ENCODE measurements around the gene TEX52. TPM values are rescaled to one million over a fixed set of nuclear protein-coding genes. Genes with fewer than 3 reads are reported as not detected.
A peak's percentile ranks its signal among the peaks of the same experiment; 100 is the strongest.

The TEX52 gene
- total RNA-seq, 1 experiment from 2014 or later, result not detected

- CTCF ChIA-PET, result no interaction called here
- H3K4me2 ChIP-seq (ENCODE audit: low read length), result no peak overlapping the region
- H3K9ac ChIP-seq (ENCODE audit: low read length), result no peak overlapping the region
- intact Hi-C loops (cut with micrococcal nuclease), result no loop called here
- no TSS peak for BruUV-seq (replicated peaks)
- no peaks in the 10 kb centered on the region for H3K27me3 ChIP-seq (ENCODE audit: insufficient read depth, low read length)
- H4K20me1 ChIP-seq (ENCODE audit: insufficient read depth), result no peaks in the 10 kb centered on the region
- H3K9me3 ChIP-seq (ENCODE audit: control insufficient read depth in 1 of 2, insufficient read depth in 1 of 2, low read depth in 1 of 2, low read length in 2 of 2), result no peaks in the 10 kb centered on the region
- no peaks in the 10 kb centered on the region for H3K36me3 ChIP-seq (ENCODE audit: control insufficient read depth in 1 of 2, insufficient read depth in 2 of 2, low read length in 2 of 2)
- H2AFZ ChIP-seq (ENCODE audit: low read depth, low read length, poor library complexity, severe bottlenecking), result no peak overlapping the region
- DNase-seq (ENCODE audit: low read depth, low spot score) (no peak), ATAC-seq (no peak)
- no peaks in the 10 kb centered on the region for H3K9me2 ChIP-seq (ENCODE audit: insufficient read depth)
- POLR2A ChIA-PET, result interaction anchor here (1.1 kb wide), 1 partner anchor 11 kb away, joined by 4 read pairs; the partner anchor contains the start of gene TULP3
- peaks cover 74% of the 10 kb centered on the region for H3K79me2 ChIP-seq (ENCODE audit: insufficient read depth, low read length)
- RAD21 ChIA-PET (ENCODE audit: low non-redundant PET in 1 of 2, low total read pairs in 2 of 2, uncharacterized antibody in 2 of 2, unreplicated experiment in 2 of 2), result no interaction called here
- peaks cover 6 to 20% of the 10 kb centered on the region in 2 experiments; a peak in 3 of 4 replicates for H3K4me1 ChIP-seq (ENCODE audit: control insufficient read depth in 1 of 2, insufficient read depth in 2 of 2, low read length in 2 of 2)
- no peak overlapping the region for H3K27ac ChIP-seq (ENCODE audit: low read depth, low read length)
- H3K4me3 ChIP-seq (replicated peaks in 1 of 2; ENCODE audit: low read depth in 1 of 2, low read length in 2 of 2), result no peak overlapping the region
- TF ChIP-seq EZH2 (IDR thresholded peaks at IDR 0.05) (no peak), SIN3A (IDR thresholded peaks at IDR 0.05; ENCODE audit: low read depth) (no peak), ATF3 (IDR thresholded peaks at IDR 0.05) (no peak), ZFX (IDR thresholded peaks at IDR 0.05) (no peak)
Measured at GRCh38 chr12:2879853-2880252, 23.0 kb upstream of the TEX52 start.

GRCh38 chr12:2877953-2878732, 21.3 kb upstream of the TEX52 start:
- Histone ChIP-seq H3K9me3 (ENCODE audit: control insufficient read depth in 1 of 2, insufficient read depth in 1 of 2, low read depth in 1 of 2, low read length in 2 of 2) (no peaks in the 10 kb centered on the region), H3K4me3 (replicated peaks in 1 of 2; ENCODE audit: low read depth in 1 of 2, low read length in 2 of 2) (peak overlapping the region; percentile 92 to 96), H3K9me2 (ENCODE audit: insufficient read depth) (no peaks in the 10 kb centered on the region), H3K27me3 (ENCODE audit: insufficient read depth, low read length) (no peaks in the 10 kb centered on the region), H3K27ac (ENCODE audit: low read depth, low read length) (peak overlapping the region; percentile 77), H3K9ac (ENCODE audit: low read length) (peak overlapping the region; percentile 92), H3K4me2 (ENCODE audit: low read length) (peak overlapping the region; percentile 79), H3K4me1 (ENCODE audit: control insufficient read depth in 1 of 2, insufficient read depth in 2 of 2, low read length in 2 of 2) (peaks cover 6 to 20% of the 10 kb centered on the region in 2 experiments), H3K79me2 (ENCODE audit: insufficient read depth, low read length) (peaks cover 88% of the 10 kb centered on the region), H4K20me1 (ENCODE audit: insufficient read depth) (no peaks in the 10 kb centered on the region), H2AFZ (ENCODE audit: low read depth, low read length, poor library complexity, severe bottlenecking) (no peak overlapping the region), H3K36me3 (ENCODE audit: control insufficient read depth in 1 of 2, insufficient read depth in 2 of 2, low read length in 2 of 2) (peaks cover 11 to 14% of the 10 kb centered on the region in 2 experiments; a peak in 3 of 4 replicates)
- TF ChIP-seq CTCF (IDR thresholded peaks at IDR 0.05 in 2 of 3, conservative IDR thresholded peaks at IDR 0.05 in 1 of 3; ENCODE audit: borderline replicate concordance in 1 of 3, insufficient read depth in 1 of 3, low read depth in 2 of 3, low read length in 2 of 3) (0 out of 6 replicates have a peak, but pooled peaks of 1 of the 3 experiments have one; percentile 14), EZH2 (IDR thresholded peaks at IDR 0.05) (no peak), EGR1 (IDR thresholded peaks at IDR 0.05; ENCODE audit: low read depth) (no peak), RAD21 (IDR thresholded peaks at IDR 0.05; ENCODE audit: low read depth) (0 out of 2 replicates have a peak, but pooled peaks have one; percentile 7)
- ATAC-seq (peak; percentile 37), DNase-seq (ENCODE audit: low read depth, low spot score) (no peak)
- ChIA-PET RAD21 (ENCODE audit: low non-redundant PET in 1 of 2, low total read pairs in 2 of 2, uncharacterized antibody in 2 of 2, unreplicated experiment in 2 of 2) (no interaction called here), POLR2A (no interaction called here), CTCF (interaction anchor here (0.9 to 1.5 kb wide), 3 partner anchors 8 to 163 kb away, joined by 3 to 11 read pairs (median 3); no protein-coding TSS in a partner anchor)
- BruUV-seq (replicated peaks), result no TSS peak
- intact Hi-C loops (cut with micrococcal nuclease), result no loop called here

All from HCT116 (cell line).